Endothelial cell of umbilical vein (primary cell): ENCODE results near the gene ATP6V1A.

Source experiments
- CTCF ChIP-seq, 2 donors: IDR thresholded peaks; 1 replicate in 1 of 2; 2 replicates in 1 of 2; pipeline ENCODE4 v1.5.1; 2011; ENCODE audit warnings: low read length in 2 of 2, mild to moderate bottlenecking in 2 of 2, moderate library complexity in 2 of 2, control low read depth in 1 of 2, inconsistent platforms in 1 of 2, low read depth in 1 of 2; ENCODE audit not compliant: insufficient read depth in 1 of 2; ENCODE audit errors: extremely low read depth in 1 of 2
- EZH2 ChIP-seq: IDR thresholded peaks from 2 replicates; pipeline ENCODE4 v1.6.1; 2012; ENCODE audit warnings: borderline replicate concordance, low read depth, mild to moderate bottlenecking, moderate library complexity, low read length, inconsistent platforms; ENCODE audit not compliant: severe bottlenecking
- POLR2AphosphoS5 ChIP-seq: IDR thresholded peaks from 2 replicates; pipeline ENCODE4 v1.6.1; 2012; ENCODE audit warnings: low read depth, mild to moderate bottlenecking, control low read depth, low read length, moderate library complexity; ENCODE audit not compliant: insufficient read depth

- TF ChIP-seq CTCF (IDR thresholded peaks at IDR 0.05; ENCODE audit: extremely low read depth in 1 of 2, insufficient read depth in 1 of 2, low read depth in 1 of 2, low read length in 2 of 2) (no peak), EZH2 (no peak), POLR2AphosphoS5 (no peak)
These were observed 4.3 kb downstream of the ATP6V1A start for GRCh38 chr3:113751141-113751540.
